Neural progenitor cell (in vitro differentiated cells): Measurements from ENCODE around the gene F7.

Experiments used
- CTCF ChIP-seq: fragments of 200-600 bp; sonication (generic); IDR thresholded peaks from 2 replicates; pipeline ENCODE4 v1.5.1; 2017; ENCODE audit warnings: antibody characterized with exemption, mild to moderate bottlenecking
- EZH2 ChIP-seq: fragments of 200-600 bp; sonication (generic); IDR thresholded peaks from 2 replicates; pipeline ENCODE4 v1.6.1; 2017; ENCODE audit warnings: antibody characterized with exemption, mild to moderate bottlenecking, moderate library complexity
- EZH2phosphoT487 ChIP-seq: fragments of 200-600 bp; sonication (generic); IDR thresholded peaks from 2 replicates; pipeline ENCODE4 v1.6.1; 2017; ENCODE audit warnings: antibody characterized with exemption

- TF ChIP-seq CTCF (no peak), EZH2 (no peak), EZH2phosphoT487 (no peak)
Measured at GRCh38 chr13:113155201-113155600, 49.6 kb downstream of the F7 start.
